HFFc6 (cell line): ENCODE measurements around the gene TUBGCP4. TPM values are rescaled to one million over a fixed set of nuclear protein-coding genes. Genes with fewer than 3 reads are reported as not detected.

Experiments used
- DNase-seq: peaks from one replicate; pipeline ENCODE4 v3.0.0-alpha.2; 2018
- H3K27ac Mint-ChIP-seq: 2 replicates; pipeline ENCODE4 v1.8.0; 2020; ENCODE audit warnings: mild to moderate bottlenecking, mixed read lengths
- H3K27me3 Mint-ChIP-seq: 2 replicates; pipeline ENCODE4 v1.8.0; 2021; ENCODE audit warnings: mild to moderate bottlenecking, moderate library complexity, mixed read lengths; ENCODE audit not compliant: insufficient read depth
- H3K36me3 Mint-ChIP-seq: 2 replicates; pipeline ENCODE4 v1.8.0; 2021; ENCODE audit warnings: low read depth, mixed read lengths
- H3K4me1 Mint-ChIP-seq: 2 replicates; pipeline ENCODE4 v1.8.0; 2020; ENCODE audit warnings: low read depth, mixed read lengths
- H3K4me3 Mint-ChIP-seq: 2 replicates; pipeline ENCODE4 v1.8.0; 2020; ENCODE audit warnings: mild to moderate bottlenecking, moderate library complexity, mixed read lengths
- H3K9me3 Mint-ChIP-seq: 2 replicates; pipeline ENCODE4 v1.8.0; 2020; ENCODE audit warnings: mild to moderate bottlenecking, mixed read lengths
- long read RNA-seq: library from polyadenylated mRNA; unstranded; transcript quantifications from one replicate; pipeline ENCODE4 v2.0.0, GENCODE V29; 2019
- total RNA-seq, 6 experiments: library from RNA; stranded (reverse); fragmentation: NEBNext Ultra II Directional; extraction: Animal tissue kit (Norgen Biotek cat#: 25700); gene quantifications; 2 replicates in 1 of 6; 3 replicates in 5 of 6; pipeline ENCODE4 v1.2.3, GENCODE V29; 2021
- TF ChIP-seq, protein P1 (sequence below): fragments of 200-600 bp; sonication (generic); IDR thresholded peaks from 2 replicates; pipeline ENCODE4 v1.5.0; 2021; ENCODE audit warnings: antibody characterized with exemption, mild to moderate bottlenecking

Gene TUBGCP4, protein sequence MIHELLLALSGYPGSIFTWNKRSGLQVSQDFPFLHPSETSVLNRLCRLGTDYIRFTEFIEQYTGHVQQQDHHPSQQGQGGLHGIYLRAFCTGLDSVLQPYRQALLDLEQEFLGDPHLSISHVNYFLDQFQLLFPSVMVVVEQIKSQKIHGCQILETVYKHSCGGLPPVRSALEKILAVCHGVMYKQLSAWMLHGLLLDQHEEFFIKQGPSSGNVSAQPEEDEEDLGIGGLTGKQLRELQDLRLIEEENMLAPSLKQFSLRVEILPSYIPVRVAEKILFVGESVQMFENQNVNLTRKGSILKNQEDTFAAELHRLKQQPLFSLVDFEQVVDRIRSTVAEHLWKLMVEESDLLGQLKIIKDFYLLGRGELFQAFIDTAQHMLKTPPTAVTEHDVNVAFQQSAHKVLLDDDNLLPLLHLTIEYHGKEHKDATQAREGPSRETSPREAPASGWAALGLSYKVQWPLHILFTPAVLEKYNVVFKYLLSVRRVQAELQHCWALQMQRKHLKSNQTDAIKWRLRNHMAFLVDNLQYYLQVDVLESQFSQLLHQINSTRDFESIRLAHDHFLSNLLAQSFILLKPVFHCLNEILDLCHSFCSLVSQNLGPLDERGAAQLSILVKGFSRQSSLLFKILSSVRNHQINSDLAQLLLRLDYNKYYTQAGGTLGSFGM
- 10 to 100 TPM; 16.1 to 22.2 (median 18.7) TPM for total RNA-seq
- long read RNA-seq, full-length matches to known transcripts, result 12 of 28 reads
- long read RNA-seq, partial matches to known transcripts, result 3 of 28 reads
- long read RNA-seq, other reads (novel, unspliced or antisense), result 13 of 28 reads

GRCh38 chr15:43370975-43371974 lies at the start of gene TUBGCP4, which contains the start of gene ZSCAN29:
TSS of gene TUBGCP4 (plus strand) at chr15:43371101. CDS start at chr15:43371355, 254 bp downstream.
TSS of gene ZSCAN29 (minus strand) at chr15:43371043. CDS start at chr15:43369913, 1,130 bp downstream.
- no peaks in the 10 kb centered on the region for H3K9me3 Mint-ChIP-seq
- peaks cover 31% of the 10 kb centered on the region for H3K36me3 Mint-ChIP-seq
- peak within 1 kb of the TSS; percentile 81 for H3K27ac Mint-ChIP-seq
- no peaks in the 10 kb centered on the region; the same call in none of the 2 replicates for H3K27me3 Mint-ChIP-seq
- peak; percentile 54 for DNase-seq
- H3K4me3 Mint-ChIP-seq, result peak within 1 kb of the TSS; percentile 98
- TF ChIP-seq, protein P1, sequence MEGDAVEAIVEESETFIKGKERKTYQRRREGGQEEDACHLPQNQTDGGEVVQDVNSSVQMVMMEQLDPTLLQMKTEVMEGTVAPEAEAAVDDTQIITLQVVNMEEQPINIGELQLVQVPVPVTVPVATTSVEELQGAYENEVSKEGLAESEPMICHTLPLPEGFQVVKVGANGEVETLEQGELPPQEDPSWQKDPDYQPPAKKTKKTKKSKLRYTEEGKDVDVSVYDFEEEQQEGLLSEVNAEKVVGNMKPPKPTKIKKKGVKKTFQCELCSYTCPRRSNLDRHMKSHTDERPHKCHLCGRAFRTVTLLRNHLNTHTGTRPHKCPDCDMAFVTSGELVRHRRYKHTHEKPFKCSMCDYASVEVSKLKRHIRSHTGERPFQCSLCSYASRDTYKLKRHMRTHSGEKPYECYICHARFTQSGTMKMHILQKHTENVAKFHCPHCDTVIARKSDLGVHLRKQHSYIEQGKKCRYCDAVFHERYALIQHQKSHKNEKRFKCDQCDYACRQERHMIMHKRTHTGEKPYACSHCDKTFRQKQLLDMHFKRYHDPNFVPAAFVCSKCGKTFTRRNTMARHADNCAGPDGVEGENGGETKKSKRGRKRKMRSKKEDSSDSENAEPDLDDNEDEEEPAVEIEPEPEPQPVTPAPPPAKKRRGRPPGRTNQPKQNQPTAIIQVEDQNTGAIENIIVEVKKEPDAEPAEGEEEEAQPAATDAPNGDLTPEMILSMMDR, result peak; percentile 60
- H3K4me1 Mint-ChIP-seq, result peaks cover 49% of the 10 kb centered on the region

DNA sequence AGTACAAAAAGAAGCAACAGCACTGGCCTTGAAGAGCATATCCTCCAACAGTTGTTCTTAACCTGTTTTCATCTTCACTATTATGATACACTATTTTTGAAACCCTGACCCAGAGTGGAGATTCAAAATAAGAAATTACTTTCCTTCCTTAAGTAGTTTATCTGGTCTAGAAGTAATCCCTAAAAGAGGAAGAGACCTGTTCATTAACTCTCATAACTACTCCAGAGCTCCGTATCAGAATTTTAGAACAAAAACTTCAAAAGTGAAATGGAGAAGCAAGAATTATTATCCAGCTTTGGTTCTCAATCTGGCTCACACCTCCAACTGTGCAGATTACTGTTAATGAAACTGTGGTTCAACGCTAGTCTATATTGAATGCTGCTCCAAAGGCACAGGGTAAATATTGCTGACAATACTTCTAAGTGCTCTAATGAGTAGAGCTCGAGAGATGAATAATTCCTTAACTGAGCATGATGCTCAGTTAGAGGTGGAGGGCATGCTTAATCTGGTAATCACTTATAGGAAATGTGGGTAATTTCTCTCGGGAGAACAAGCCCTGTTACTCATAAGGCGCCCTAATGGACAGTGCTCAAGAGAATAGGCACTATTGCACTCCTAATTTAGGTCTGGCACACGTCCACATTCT lies 45.7 kb upstream of the TUBGCP4 start:
- no peak for DNase-seq
- Mint-ChIP-seq H3K4me1 (peaks cover 9% of the 10 kb centered on the region; the same call in 1 of the 2 replicates), H3K4me3 (no peak overlapping the region)

DNA sequence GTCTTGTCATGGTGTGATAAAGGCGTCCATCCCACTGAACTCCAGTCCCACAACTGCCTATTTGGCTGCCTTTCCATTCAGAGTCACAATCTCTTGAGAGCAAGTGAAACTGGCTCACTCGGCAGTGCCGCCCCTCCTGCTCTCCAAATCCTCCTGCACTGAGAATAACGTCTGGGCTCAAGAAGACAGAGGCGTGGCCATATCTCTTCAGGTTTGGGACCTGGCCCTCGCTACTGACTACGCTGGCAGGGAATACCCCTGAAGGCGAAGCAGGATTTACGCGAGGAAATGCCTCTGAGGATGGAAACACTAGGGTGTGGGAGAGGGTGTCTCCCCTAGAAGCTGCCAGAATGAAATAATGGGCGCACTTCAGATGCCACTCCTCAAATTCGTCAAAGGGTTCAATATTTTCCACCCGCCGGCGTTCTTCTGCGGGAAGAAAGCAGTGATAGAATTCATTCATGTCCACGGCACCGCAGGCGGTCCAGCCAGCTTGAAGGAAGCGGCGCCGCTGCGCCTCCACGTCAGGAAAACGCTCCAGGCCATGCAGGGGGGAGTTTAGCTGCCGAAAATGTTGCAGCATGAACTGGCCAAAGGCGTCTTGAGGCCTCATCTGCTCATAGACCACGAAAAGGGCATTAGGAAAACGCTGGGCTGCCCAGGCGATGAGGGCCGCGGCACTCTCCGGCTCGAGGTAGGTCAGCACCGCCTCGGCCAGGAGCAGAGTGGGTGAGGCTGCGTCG lies 41.5 kb upstream of the TUBGCP4 start:
- Mint-ChIP-seq H3K27ac (peak overlapping the region; percentile 96), H3K4me3 (peak overlapping the region; percentile 94), H3K36me3 (peaks cover 15% of the 10 kb centered on the region; the same call in 1 of the 2 replicates), H3K27me3 (no peaks in the 10 kb centered on the region), H3K4me1 (peaks cover 26% of the 10 kb centered on the region), H3K9me3 (no peaks in the 10 kb centered on the region)
- TF ChIP-seq, protein P1, result no peak
- DNase-seq, result peak; percentile 0

More for the DNA sequence above, 45.7 kb upstream of the TUBGCP4 start:
- Mint-ChIP-seq H3K36me3 (peaks cover 15% of the 10 kb centered on the region; the same call in 1 of the 2 replicates), H3K27me3 (no peaks in the 10 kb centered on the region; the same call in 1 of the 2 replicates), H3K27ac (no peak overlapping the region), H3K9me3 (no peaks in the 10 kb centered on the region)
- TF ChIP-seq, protein P1, result no peak

DNA sequence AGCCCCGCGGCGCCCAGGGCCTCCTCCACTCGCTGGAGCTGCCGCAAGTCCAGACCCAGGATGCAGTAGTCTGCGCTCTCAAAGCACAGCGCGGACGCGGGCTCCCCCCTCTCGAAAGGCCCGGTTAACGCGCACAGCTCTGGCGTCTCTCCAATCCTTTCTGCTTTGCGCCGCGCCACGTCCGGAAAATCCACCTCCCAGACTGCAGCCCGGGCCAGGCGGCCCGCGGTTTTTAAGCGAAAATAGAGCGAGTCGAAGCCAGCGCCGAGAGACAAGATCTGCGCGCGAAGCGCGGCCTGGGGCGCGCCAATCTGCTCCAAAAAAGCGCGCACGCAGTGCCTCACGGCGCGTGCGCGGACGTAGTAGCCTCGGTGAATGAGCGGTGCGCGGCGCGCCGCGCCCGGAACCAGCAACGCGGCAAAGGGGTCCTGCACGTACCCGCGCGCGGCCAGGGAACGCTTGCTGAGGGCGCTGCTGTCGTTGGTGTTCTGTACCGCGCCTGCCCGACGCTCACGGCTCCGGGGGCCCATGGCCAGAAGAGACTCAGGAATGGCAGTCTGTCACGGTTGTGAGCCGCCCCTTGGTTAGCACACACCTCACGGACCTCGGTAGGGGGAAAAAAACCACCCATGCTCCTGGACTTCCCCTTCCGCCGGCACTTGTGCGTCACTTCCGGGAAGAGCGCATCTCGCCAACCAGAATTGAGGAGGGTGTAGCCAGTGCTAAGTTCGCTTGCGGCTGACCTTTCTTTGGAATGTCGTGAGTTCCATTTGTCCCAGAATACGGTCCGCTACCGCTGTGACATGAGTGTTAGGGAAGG lies 40.7 kb upstream of the TUBGCP4 start, which contains the start of gene LCMT2:
Gene LCMT2 (minus strand): TSS at position 614 of the 820 bp plus-strand sequence. CDS start 84 bp downstream, at position 530.
- Mint-ChIP-seq H3K27me3 (no peaks in the 10 kb centered on the region), H3K9me3 (no peaks in the 10 kb centered on the region), H3K27ac (peak within 1 kb of the TSS; percentile 96), H3K4me3 (peak within 1 kb of the TSS; percentile 94), H3K36me3 (peaks cover 15% of the 10 kb centered on the region; the same call in 1 of the 2 replicates), H3K4me1 (peaks cover 26% of the 10 kb centered on the region)
- peak; percentile 86 for DNase-seq
- TF ChIP-seq, protein P1, result no peak
